ENCODE results near the gene PGC.

The PGC gene

GRCh38 chr6:41711323-41712038 is 35.7 kb downstream of the PGC start:
- Histone ChIP-seq H3K9me3 (ENCODE audit: control insufficient read depth, insufficient read depth, low read length) (no peaks in the 10 kb centered on the region), H3K9ac (ENCODE audit: low read depth, low read length) (no peak overlapping the region), H3K4me1 (ENCODE audit: insufficient read depth, low read length) (peaks cover 12% of the 10 kb centered on the region; the same call in 1 of the 2 replicates), H3K36me3 (ENCODE audit: insufficient read depth, low read length) (no peaks in the 10 kb centered on the region)

- H3K9me3 ChIP-seq (ENCODE audit: control insufficient read depth, insufficient read depth, low read length) = no peaks in the 10 kb centered on the region
- H3K36me3 ChIP-seq (ENCODE audit: insufficient read depth, low read length) = no peaks in the 10 kb centered on the region
- H3K9ac ChIP-seq (ENCODE audit: low read depth, low read length) = no peak overlapping the region
- peaks cover 16% of the 10 kb centered on the region; the same call in 1 of the 2 replicates for H3K4me1 ChIP-seq (ENCODE audit: insufficient read depth, low read length)
These were observed 37.8 kb downstream of the PGC start for GRCh38 chr6:41709375-41709774.

- peaks cover 16% of the 10 kb centered on the region; the same call in 1 of the 2 replicates for H3K4me1 ChIP-seq (ENCODE audit: insufficient read depth, low read length)
- no peaks in the 10 kb centered on the region for H3K36me3 ChIP-seq (ENCODE audit: insufficient read depth, low read length)
- H3K9ac ChIP-seq (ENCODE audit: low read depth, low read length) = no peak overlapping the region
These were observed 38.3 kb downstream of the PGC start for GRCh38 chr6:41708856-41709255.

GRCh38 chr6:41707565-41708200 is 39.5 kb downstream of the PGC start:
- Histone ChIP-seq H3K9ac (ENCODE audit: low read depth, low read length) (no peak overlapping the region), H3K9me3 (ENCODE audit: control insufficient read depth, insufficient read depth, low read length) (no peaks in the 10 kb centered on the region), H3K36me3 (ENCODE audit: insufficient read depth, low read length) (no peaks in the 10 kb centered on the region), H3K4me1 (ENCODE audit: insufficient read depth, low read length) (peaks cover 9% of the 10 kb centered on the region; the same call in 1 of the 2 replicates)

More at GRCh38 chr6:41708856-41709255, 38.3 kb downstream of the PGC start:
- no peaks in the 10 kb centered on the region for H3K9me3 ChIP-seq (ENCODE audit: control insufficient read depth, insufficient read depth, low read length)

GRCh38 chr6:41706876-41707564 is 40.2 kb downstream of the PGC start:
- peaks cover 8% of the 10 kb centered on the region; the same call in 1 of the 2 replicates for H3K4me1 ChIP-seq (ENCODE audit: insufficient read depth, low read length)
- no peak overlapping the region for H3K9ac ChIP-seq (ENCODE audit: low read depth, low read length)
- H3K36me3 ChIP-seq (ENCODE audit: insufficient read depth, low read length) = no peaks in the 10 kb centered on the region

GRCh38 chr6:41705996-41706835 is 41.0 kb downstream of the PGC start:
- Histone ChIP-seq H3K9me3 (ENCODE audit: control insufficient read depth, insufficient read depth, low read length) (no peaks in the 10 kb centered on the region), H3K4me1 (ENCODE audit: insufficient read depth, low read length) (peaks cover 8% of the 10 kb centered on the region; the same call in 1 of the 2 replicates), H3K9ac (ENCODE audit: low read depth, low read length) (no peak overlapping the region), H3K36me3 (ENCODE audit: insufficient read depth, low read length) (no peaks in the 10 kb centered on the region)

More at GRCh38 chr6:41706876-41707564, 40.2 kb downstream of the PGC start:
- no peaks in the 10 kb centered on the region for H3K9me3 ChIP-seq (ENCODE audit: control insufficient read depth, insufficient read depth, low read length)

- Histone ChIP-seq H3K9ac (ENCODE audit: low read depth, low read length) (no peak overlapping the region), H3K36me3 (ENCODE audit: insufficient read depth, low read length) (no peaks in the 10 kb centered on the region), H3K9me3 (ENCODE audit: control insufficient read depth, insufficient read depth, low read length) (no peaks in the 10 kb centered on the region), H3K4me1 (ENCODE audit: insufficient read depth, low read length) (peaks cover 13% of the 10 kb centered on the region; the same call in 1 of the 2 replicates)
These were observed 41.7 kb downstream of the PGC start for GRCh38 chr6:41705311-41705995.

- H3K36me3 ChIP-seq (ENCODE audit: insufficient read depth, low read length) = no peaks in the 10 kb centered on the region
- no peak overlapping the region for H3K9ac ChIP-seq (ENCODE audit: low read depth, low read length)
- no peaks in the 10 kb centered on the region for H3K9me3 ChIP-seq (ENCODE audit: control insufficient read depth, insufficient read depth, low read length)
- H3K4me1 ChIP-seq (ENCODE audit: insufficient read depth, low read length) = peaks cover 14% of the 10 kb centered on the region; the same call in 1 of the 2 replicates
These were observed 42.4 kb downstream of the PGC start for GRCh38 chr6:41704656-41705310.

GRCh38 chr6:41704028-41704427 is 43.2 kb downstream of the PGC start:
- Histone ChIP-seq H3K4me1 (ENCODE audit: insufficient read depth, low read length) (peaks cover 14% of the 10 kb centered on the region; the same call in 1 of the 2 replicates), H3K9me3 (ENCODE audit: control insufficient read depth, insufficient read depth, low read length) (no peaks in the 10 kb centered on the region), H3K9ac (ENCODE audit: low read depth, low read length) (no peak overlapping the region)

GRCh38 chr6:41702771-41703494 is 44.3 kb downstream of the PGC start:
- no peaks in the 10 kb centered on the region for H3K36me3 ChIP-seq (ENCODE audit: insufficient read depth, low read length)
- peaks cover 14% of the 10 kb centered on the region; the same call in 1 of the 2 replicates for H3K4me1 ChIP-seq (ENCODE audit: insufficient read depth, low read length)
- no peak overlapping the region for H3K9ac ChIP-seq (ENCODE audit: low read depth, low read length)
- no peaks in the 10 kb centered on the region for H3K9me3 ChIP-seq (ENCODE audit: control insufficient read depth, insufficient read depth, low read length)

More at GRCh38 chr6:41704028-41704427, 43.2 kb downstream of the PGC start:
- H3K36me3 ChIP-seq (ENCODE audit: insufficient read depth, low read length) = no peaks in the 10 kb centered on the region

GRCh38 chr6:41702089-41702745 is 45.0 kb downstream of the PGC start:
- H3K9ac ChIP-seq (ENCODE audit: low read depth, low read length) = no peak overlapping the region
- H3K4me1 ChIP-seq (ENCODE audit: insufficient read depth, low read length) = peaks cover 14% of the 10 kb centered on the region; the same call in 1 of the 2 replicates
- H3K9me3 ChIP-seq (ENCODE audit: control insufficient read depth, insufficient read depth, low read length) = no peaks in the 10 kb centered on the region
- no peaks in the 10 kb centered on the region for H3K36me3 ChIP-seq (ENCODE audit: insufficient read depth, low read length)
